Mononuclear cell (primary cell): ENCODE measurements around the gene AFAP1. TPM values are rescaled to one million over a fixed set of nuclear protein-coding genes. Genes with fewer than 3 reads are reported as not detected.

Experiments
- H3K27me3 ChIP-seq: 2 replicates; pipeline ENCODE4 v1.6.0; 2011; ENCODE audit warnings: low read length, control low read depth; ENCODE audit not compliant: insufficient read depth
- H3K4me1 ChIP-seq: 2 replicates; pipeline ENCODE4 v1.5.1; 2011; ENCODE audit warnings: mild to moderate bottlenecking, low read length, control low read depth; ENCODE audit not compliant: insufficient read depth
- H3K4me3 ChIP-seq: 2 replicates; pipeline ENCODE4 v1.5.1; 2011; ENCODE audit warnings: mild to moderate bottlenecking, low read length, moderate library complexity
- H3K9me3 ChIP-seq: 2 replicates; pipeline ENCODE4 v1.5.1; 2011; ENCODE audit warnings: low read depth, mild to moderate bottlenecking, control low read depth, low read length
- total RNA-seq: library from RNA; depleted of rRNA; stranded (reverse); fragments of >200 nt; gene quantifications from one replicate; pipeline ENCODE4 v1.2.3, GENCODE V29; 2012

AFAP1 gene
- total RNA-seq, 1 donor, result 6.7 TPM

- Histone ChIP-seq H3K4me1 (no peaks in the 10 kb centered on the region), H3K9me3 (no peaks in the 10 kb centered on the region), H3K4me3 (no peak overlapping the region), H3K27me3 (no peaks in the 10 kb centered on the region)
These were observed 121.2 kb downstream of the AFAP1 start for GRCh38 chr4:7818399-7818911.

GRCh38 chr4:7817877-7818398 is 121.7 kb downstream of the AFAP1 start:
- no peaks in the 10 kb centered on the region for H3K4me1 ChIP-seq
- no peak overlapping the region for H3K4me3 ChIP-seq
- no peaks in the 10 kb centered on the region for H3K27me3 ChIP-seq
- H3K9me3 ChIP-seq, result no peaks in the 10 kb centered on the region

- Histone ChIP-seq H3K27me3 (no peaks in the 10 kb centered on the region), H3K9me3 (no peaks in the 10 kb centered on the region)
These were observed 122.9 kb downstream of the AFAP1 start for GRCh38 chr4:7816771-7817170.

GRCh38 chr4:7815981-7816380 is 123.7 kb downstream of the AFAP1 start:
- no peak overlapping the region for H3K4me3 ChIP-seq
- H3K27me3 ChIP-seq, result no peaks in the 10 kb centered on the region
- no peaks in the 10 kb centered on the region for H3K4me1 ChIP-seq
- H3K9me3 ChIP-seq, result no peaks in the 10 kb centered on the region

More at GRCh38 chr4:7816771-7817170, 122.9 kb downstream of the AFAP1 start:
- Histone ChIP-seq H3K4me1 (no peaks in the 10 kb centered on the region), H3K4me3 (no peak overlapping the region)

GRCh38 chr4:7815562-7815961 is 124.1 kb downstream of the AFAP1 start:
- Histone ChIP-seq H3K27me3 (no peaks in the 10 kb centered on the region), H3K4me3 (no peak overlapping the region), H3K9me3 (no peaks in the 10 kb centered on the region), H3K4me1 (no peaks in the 10 kb centered on the region)

- Histone ChIP-seq H3K4me1 (no peaks in the 10 kb centered on the region), H3K9me3 (no peaks in the 10 kb centered on the region), H3K27me3 (no peaks in the 10 kb centered on the region), H3K4me3 (no peak overlapping the region)
These were observed 125.2 kb downstream of the AFAP1 start for GRCh38 chr4:7814451-7814850.

GRCh38 chr4:7813674-7814073 is 126.0 kb downstream of the AFAP1 start:
- Histone ChIP-seq H3K4me3 (no peak overlapping the region), H3K4me1 (no peaks in the 10 kb centered on the region), H3K9me3 (no peaks in the 10 kb centered on the region), H3K27me3 (no peaks in the 10 kb centered on the region)

GRCh38 chr4:7812921-7813320 is 126.7 kb downstream of the AFAP1 start:
- Histone ChIP-seq H3K4me3 (no peak overlapping the region), H3K9me3 (no peaks in the 10 kb centered on the region), H3K4me1 (no peaks in the 10 kb centered on the region), H3K27me3 (no peaks in the 10 kb centered on the region)

GRCh38 chr4:7812231-7812857 is 127.3 kb downstream of the AFAP1 start:
- Histone ChIP-seq H3K27me3 (no peaks in the 10 kb centered on the region), H3K4me1 (no peaks in the 10 kb centered on the region), H3K9me3 (no peaks in the 10 kb centered on the region), H3K4me3 (no peak overlapping the region)

GRCh38 chr4:7811536-7812191 is 128.0 kb downstream of the AFAP1 start:
- Histone ChIP-seq H3K9me3 (no peaks in the 10 kb centered on the region), H3K27me3 (no peaks in the 10 kb centered on the region), H3K4me3 (no peak overlapping the region), H3K4me1 (no peaks in the 10 kb centered on the region)

GRCh38 chr4:7810783-7811535 is 128.7 kb downstream of the AFAP1 start:
- Histone ChIP-seq H3K9me3 (no peaks in the 10 kb centered on the region), H3K4me3 (no peak overlapping the region), H3K27me3 (no peaks in the 10 kb centered on the region), H3K4me1 (no peaks in the 10 kb centered on the region)

- Histone ChIP-seq H3K4me3 (no peak overlapping the region), H3K4me1 (no peaks in the 10 kb centered on the region), H3K27me3 (no peaks in the 10 kb centered on the region), H3K9me3 (no peaks in the 10 kb centered on the region)
These were observed 130.9 kb downstream of the AFAP1 start for GRCh38 chr4:7808752-7809151.

GRCh38 chr4:7808181-7808580 is 131.5 kb downstream of the AFAP1 start:
- Histone ChIP-seq H3K4me1 (no peaks in the 10 kb centered on the region), H3K27me3 (no peaks in the 10 kb centered on the region), H3K4me3 (no peak overlapping the region), H3K9me3 (no peaks in the 10 kb centered on the region)

GRCh38 chr4:7807351-7807921 is 132.2 kb downstream of the AFAP1 start:
- Histone ChIP-seq H3K9me3 (no peaks in the 10 kb centered on the region), H3K4me3 (no peak overlapping the region), H3K27me3 (no peaks in the 10 kb centered on the region), H3K4me1 (no peaks in the 10 kb centered on the region)
